HEK293 (cell line): ENCODE measurements around the gene PITPNB.

Experiments
- ATF2 ChIP-seq: fragments of 450-650 bp; formaldehyde crosslinking; IDR thresholded peaks from 2 replicates; pipeline ENCODE4 v1.5.1; 2016; ENCODE audit warnings: missing biosample characterization, missing genetic modification characterization, low read depth
- EGR2 ChIP-seq: fragments of 450-650 bp; formaldehyde crosslinking; IDR thresholded peaks from 2 replicates; pipeline ENCODE4 v1.5.1; 2016; ENCODE audit warnings: low read depth, missing biosample characterization, missing genetic modification characterization
- HOXA7 ChIP-seq: sonication (generic); formaldehyde crosslinking; IDR thresholded peaks from 2 replicates; pipeline ENCODE4 v1.8.1; 2022; ENCODE audit warnings: missing genetic modification reagents, borderline replicate concordance
- PRDM10 ChIP-seq: fragments of 450-650 bp; formaldehyde crosslinking; IDR thresholded peaks from 2 replicates; pipeline ENCODE4 v1.5.1; 2016; ENCODE audit warnings: missing biosample characterization, missing genetic modification characterization
- REST ChIP-seq: fragments of 450-650 bp; formaldehyde crosslinking; IDR thresholded peaks from 2 replicates; pipeline ENCODE4 v1.5.1; 2016; ENCODE audit warnings: missing biosample characterization, missing genetic modification characterization
- TCF7L2 ChIP-seq: IDR thresholded peaks from 2 replicates; pipeline ENCODE4 v1.6.1; 2011; ENCODE audit warnings: low read depth, mild to moderate bottlenecking, inconsistent platforms, low read length, moderate library complexity, borderline replicate concordance
- ZFHX2 ChIP-seq: fragments of 450-650 bp; formaldehyde crosslinking; conservative IDR thresholded peaks from 2 replicates; pipeline ENCODE4 v1.5.1; 2016; ENCODE audit warnings: missing biosample characterization, missing genetic modification characterization
- ZNF121 ChIP-seq: fragments of 450-650 bp; formaldehyde crosslinking; IDR thresholded peaks from 2 replicates; pipeline ENCODE4 v1.5.1; 2016; ENCODE audit warnings: missing biosample characterization, missing genetic modification characterization
- ZNF211 ChIP-seq: fragments of 450-650 bp; formaldehyde crosslinking; IDR thresholded peaks from 2 replicates; pipeline ENCODE4 v1.5.1; 2016; ENCODE audit warnings: low read depth, missing biosample characterization, missing genetic modification characterization
- ZNF555 ChIP-seq: fragments of 450-650 bp; formaldehyde crosslinking; conservative IDR thresholded peaks from 2 replicates; pipeline ENCODE4 v1.5.1; 2017; ENCODE audit warnings: missing biosample characterization, mild to moderate bottlenecking, missing genetic modification characterization, inconsistent platforms
- ZNF701 ChIP-seq: fragments of 450-650 bp; formaldehyde crosslinking; IDR thresholded peaks from 2 replicates; pipeline ENCODE4 v1.5.1; 2016; ENCODE audit warnings: missing biosample characterization, missing genetic modification characterization
- ZNF837 ChIP-seq: fragments of 450-650 bp; formaldehyde crosslinking; IDR thresholded peaks from 2 replicates; pipeline ENCODE4 v1.5.1; 2016; ENCODE audit warnings: missing biosample characterization, missing genetic modification characterization
- TF ChIP-seq, protein P1 (sequence below): fragments of 450-650 bp; formaldehyde crosslinking; IDR thresholded peaks from 2 replicates; pipeline ENCODE4 v1.5.1; 2016; ENCODE audit warnings: missing biosample characterization, missing genetic modification characterization

- no peak for TF ChIP-seq ZNF211 (tag by site-specific recombination)
- TF ChIP-seq ZNF555 (tag by site-specific recombination): no peak
- no peak for TF ChIP-seq PRDM10
- TF ChIP-seq ZNF701 (tag by site-specific recombination): no peak
- TF ChIP-seq, protein P1, sequence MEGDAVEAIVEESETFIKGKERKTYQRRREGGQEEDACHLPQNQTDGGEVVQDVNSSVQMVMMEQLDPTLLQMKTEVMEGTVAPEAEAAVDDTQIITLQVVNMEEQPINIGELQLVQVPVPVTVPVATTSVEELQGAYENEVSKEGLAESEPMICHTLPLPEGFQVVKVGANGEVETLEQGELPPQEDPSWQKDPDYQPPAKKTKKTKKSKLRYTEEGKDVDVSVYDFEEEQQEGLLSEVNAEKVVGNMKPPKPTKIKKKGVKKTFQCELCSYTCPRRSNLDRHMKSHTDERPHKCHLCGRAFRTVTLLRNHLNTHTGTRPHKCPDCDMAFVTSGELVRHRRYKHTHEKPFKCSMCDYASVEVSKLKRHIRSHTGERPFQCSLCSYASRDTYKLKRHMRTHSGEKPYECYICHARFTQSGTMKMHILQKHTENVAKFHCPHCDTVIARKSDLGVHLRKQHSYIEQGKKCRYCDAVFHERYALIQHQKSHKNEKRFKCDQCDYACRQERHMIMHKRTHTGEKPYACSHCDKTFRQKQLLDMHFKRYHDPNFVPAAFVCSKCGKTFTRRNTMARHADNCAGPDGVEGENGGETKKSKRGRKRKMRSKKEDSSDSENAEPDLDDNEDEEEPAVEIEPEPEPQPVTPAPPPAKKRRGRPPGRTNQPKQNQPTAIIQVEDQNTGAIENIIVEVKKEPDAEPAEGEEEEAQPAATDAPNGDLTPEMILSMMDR (tag by site-specific recombination): no peak
- no peak for TF ChIP-seq ZNF121 (tag by site-specific recombination)
- no peak for TF ChIP-seq ATF2
- no peak for TF ChIP-seq ZNF837 (tag by site-specific recombination)
- TF ChIP-seq REST (tag by site-specific recombination): no peak
- TF ChIP-seq EGR2 (tag by site-specific recombination): no peak
- no peak for TF ChIP-seq TCF7L2
- no peak for TF ChIP-seq ZFHX2 (tag by site-specific recombination)
- TF ChIP-seq HOXA7 (CRISPR knock-in tag): no peak
These were observed 50.2 kb downstream of the PITPNB start for GRCh38 chr22:27868732-27869282.
